Liver (tissue), 9 donors: ENCODE data around the gene ELOVL2. TPM values are rescaled to one million over a fixed set of nuclear protein-coding genes. Genes with fewer than 3 reads are reported as not detected.

Experiments
- DNase-seq: peaks from one replicate; pipeline ENCODE4 v3.0.0-alpha.2; 2017; ENCODE audit warnings: low spot score
- H3K27ac ChIP-seq, 2 donors: one replicate each; pipeline ENCODE4 v1.7.0; 2013; ENCODE audit warnings: inconsistent platforms in 2 of 2, low read length in 2 of 2, control low read depth in 1 of 2, low read depth in 1 of 2, mild to moderate bottlenecking in 1 of 2
- H3K27me3 ChIP-seq, 4 donors: one replicate each; pipeline versions ENCODE4 v1.6.1 to v1.7.0; 2013; ENCODE audit warnings: low read length in 3 of 4, inconsistent platforms in 1 of 4, mild to moderate bottlenecking in 1 of 4, moderate library complexity in 1 of 4; ENCODE audit not compliant: control insufficient read depth in 4 of 4, insufficient read depth in 4 of 4
- H3K36me3 ChIP-seq, 4 donors: one replicate each; pipeline versions ENCODE4 v1.6.1 to v1.7.0; 2013; ENCODE audit warnings: low read length in 3 of 4, mild to moderate bottlenecking in 3 of 4, low read depth in 1 of 4, moderate library complexity in 1 of 4; ENCODE audit not compliant: control insufficient read depth in 4 of 4, insufficient read depth in 3 of 4
- H3K4me1 ChIP-seq, 4 donors: one replicate each; pipeline versions ENCODE4 v1.6.1 to v1.7.0; 2013; ENCODE audit warnings: low read length in 3 of 4, mild to moderate bottlenecking in 3 of 4, moderate library complexity in 1 of 4; ENCODE audit not compliant: control insufficient read depth in 4 of 4, insufficient read depth in 4 of 4
- H3K4me3 ChIP-seq, 3 donors: one replicate each; pipeline versions ENCODE4 v1.6.1 to v1.7.0; 2013; ENCODE audit warnings: low read length in 3 of 3, control low read depth in 1 of 3, low read depth in 1 of 3, mild to moderate bottlenecking in 1 of 3
- H3K9ac ChIP-seq, 2 donors: one replicate each; pipeline ENCODE4 v1.7.0; 2013; ENCODE audit warnings: low read length in 2 of 2, mild to moderate bottlenecking in 2 of 2, moderate library complexity in 2 of 2, control low read depth in 1 of 2, low read depth in 1 of 2
- H3K9me3 ChIP-seq, 4 donors: one replicate each; pipeline versions ENCODE4 v1.6.1 to v1.7.0; 2013; ENCODE audit warnings: low read length in 3 of 4; ENCODE audit not compliant: control insufficient read depth in 4 of 4
- ATF3 ChIP-seq: IDR thresholded peaks from 2 replicates; pipeline ENCODE4 v1.6.1; 2016; ENCODE audit warnings: antibody characterized with exemption
- EGR1 ChIP-seq, 2 donors: IDR thresholded peaks; 2 replicates each; pipeline ENCODE4 v1.6.1; 2016 to 2018; ENCODE audit warnings: antibody characterized with exemption in 2 of 2, low read depth in 2 of 2
- FOXA1 ChIP-seq: IDR thresholded peaks from 2 replicates; pipeline ENCODE4 v1.6.1; 2016; ENCODE audit warnings: antibody characterized with exemption
- FOXA2 ChIP-seq: IDR thresholded peaks from 2 replicates; pipeline ENCODE4 v1.6.1; 2016; ENCODE audit warnings: antibody characterized with exemption
- GABPA ChIP-seq, 2 donors: IDR thresholded peaks in 1 of 2; conservative IDR thresholded peaks in 1 of 2; 2 replicates each; pipeline ENCODE4 v1.6.1; 2016; ENCODE audit warnings: antibody characterized with exemption in 2 of 2, mild to moderate bottlenecking in 1 of 2, moderate library complexity in 1 of 2
- HNF4A ChIP-seq, 2 donors: conservative IDR thresholded peaks; 2 replicates each; pipeline ENCODE4 v1.6.1; 2016; ENCODE audit warnings: antibody characterized with exemption in 2 of 2, mild to moderate bottlenecking in 2 of 2
- JUND ChIP-seq, 2 donors: IDR thresholded peaks; 2 replicates each; pipeline ENCODE4 v1.6.1; 2016; ENCODE audit warnings: antibody characterized with exemption in 2 of 2
- MAX ChIP-seq: IDR thresholded peaks from 2 replicates; pipeline ENCODE4 v1.6.1; 2016; ENCODE audit warnings: antibody characterized with exemption
- NR2F2 ChIP-seq: IDR thresholded peaks from 2 replicates; pipeline ENCODE4 v1.6.1; 2016; ENCODE audit warnings: antibody characterized with exemption
- RAD21 ChIP-seq, 2 donors: IDR thresholded peaks; 2 replicates each; pipeline ENCODE4 v1.6.1; 2016; ENCODE audit warnings: antibody characterized with exemption in 2 of 2, mild to moderate bottlenecking in 2 of 2
- RXRA ChIP-seq, 2 donors: IDR thresholded peaks; 2 replicates each; pipeline ENCODE4 v1.6.1; 2017 to 2018; ENCODE audit warnings: antibody characterized with exemption in 2 of 2, mild to moderate bottlenecking in 1 of 2
- SP1 ChIP-seq: IDR thresholded peaks from 2 replicates; pipeline ENCODE4 v1.6.1; 2018; ENCODE audit warnings: antibody characterized with exemption, mild to moderate bottlenecking
- YY1 ChIP-seq: IDR thresholded peaks from 2 replicates; pipeline ENCODE4 v1.6.1; 2016; ENCODE audit warnings: antibody characterized with exemption, mild to moderate bottlenecking
- ZBTB33 ChIP-seq: IDR thresholded peaks from 2 replicates; pipeline ENCODE4 v1.6.1; 2016; ENCODE audit warnings: antibody characterized with exemption
- WGBS: extraction: QIAGEN DNeasy Blood & Tissue Kit; methylation state at CpG from one replicate; pipeline ENCODE4 v1.1.7; 2013; 5-methylcytosine and 5-hydroxymethylcytosine counted together
- polyA plus RNA-seq, 2 donors: library from polyadenylated mRNA; stranded (reverse) in 1 of 2; unstranded in 1 of 2; fragments of 200-250 nt in 1 of 2; fragments of >200 nt in 1 of 2; fragmentation: Nextera tagmentation in 1 of 2; extraction: Ambion mirVana in 1 of 2; gene quantifications; one replicate each; pipeline versions ENCODE4 v1.2.1 to v1.2.3, GENCODE V29; 2013 to 2015
- total RNA-seq, 2 donors: library from RNA; depleted of rRNA; stranded (reverse); fragments of >200 nt; gene quantifications; one replicate each; pipeline ENCODE4 v1.2.3, GENCODE V29; 2014
- TF ChIP-seq, protein P1 (sequence below): IDR thresholded peaks from 2 replicates; pipeline ENCODE4 v1.6.1; 2016; ENCODE audit warnings: antibody characterized with exemption, mild to moderate bottlenecking
- donor health status: healthy.
- donor health status: healthy.
- donor health status: healthy.
- donor health status: healthy.
- donor health status: healthy.

The ELOVL2 gene
- total and polyA plus RNA-seq, 4 donors, result 7.1 to 28.5 (median 22.1) TPM

DNA sequence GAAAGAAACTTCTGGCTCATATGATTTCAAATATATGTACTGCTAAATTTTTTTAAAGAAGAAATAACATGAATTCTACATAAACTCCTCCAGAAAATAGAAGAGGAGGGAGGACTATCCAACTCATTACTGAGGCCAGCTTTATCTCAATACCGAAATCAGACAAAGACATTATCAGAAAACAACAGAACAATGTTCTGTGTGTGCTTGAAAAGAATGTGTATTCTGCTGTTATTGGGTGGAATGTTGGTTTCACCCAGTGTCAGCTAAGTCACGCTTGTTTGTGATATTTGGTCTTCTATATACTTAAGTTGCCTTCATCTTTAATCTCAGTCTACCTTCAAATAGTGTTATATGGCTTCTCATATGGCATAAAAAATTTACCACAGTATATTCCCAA lies 18.6 kb upstream of the ELOVL2 start:
- no peak for DNase-seq
- TF ChIP-seq GABPA (IDR thresholded peaks at IDR 0.05 in 1 of 2, conservative IDR thresholded peaks at IDR 0.05 in 1 of 2) (no peak), NR2F2 (no peak), EGR1 (IDR thresholded peaks at IDR 0.05; ENCODE audit: low read depth in 2 of 2) (no peak), ZBTB33 (no peak), RAD21 (IDR thresholded peaks at IDR 0.05) (no peak), HNF4A (conservative IDR thresholded peaks at IDR 0.05) (no peak), FOXA1 (no peak), YY1 (no peak), MAX (no peak), JUND (IDR thresholded peaks at IDR 0.05) (no peak), FOXA2 (no peak), SP1 (no peak), ATF3 (no peak), RXRA (IDR thresholded peaks at IDR 0.05) (no peak)
- TF ChIP-seq, protein P1, sequence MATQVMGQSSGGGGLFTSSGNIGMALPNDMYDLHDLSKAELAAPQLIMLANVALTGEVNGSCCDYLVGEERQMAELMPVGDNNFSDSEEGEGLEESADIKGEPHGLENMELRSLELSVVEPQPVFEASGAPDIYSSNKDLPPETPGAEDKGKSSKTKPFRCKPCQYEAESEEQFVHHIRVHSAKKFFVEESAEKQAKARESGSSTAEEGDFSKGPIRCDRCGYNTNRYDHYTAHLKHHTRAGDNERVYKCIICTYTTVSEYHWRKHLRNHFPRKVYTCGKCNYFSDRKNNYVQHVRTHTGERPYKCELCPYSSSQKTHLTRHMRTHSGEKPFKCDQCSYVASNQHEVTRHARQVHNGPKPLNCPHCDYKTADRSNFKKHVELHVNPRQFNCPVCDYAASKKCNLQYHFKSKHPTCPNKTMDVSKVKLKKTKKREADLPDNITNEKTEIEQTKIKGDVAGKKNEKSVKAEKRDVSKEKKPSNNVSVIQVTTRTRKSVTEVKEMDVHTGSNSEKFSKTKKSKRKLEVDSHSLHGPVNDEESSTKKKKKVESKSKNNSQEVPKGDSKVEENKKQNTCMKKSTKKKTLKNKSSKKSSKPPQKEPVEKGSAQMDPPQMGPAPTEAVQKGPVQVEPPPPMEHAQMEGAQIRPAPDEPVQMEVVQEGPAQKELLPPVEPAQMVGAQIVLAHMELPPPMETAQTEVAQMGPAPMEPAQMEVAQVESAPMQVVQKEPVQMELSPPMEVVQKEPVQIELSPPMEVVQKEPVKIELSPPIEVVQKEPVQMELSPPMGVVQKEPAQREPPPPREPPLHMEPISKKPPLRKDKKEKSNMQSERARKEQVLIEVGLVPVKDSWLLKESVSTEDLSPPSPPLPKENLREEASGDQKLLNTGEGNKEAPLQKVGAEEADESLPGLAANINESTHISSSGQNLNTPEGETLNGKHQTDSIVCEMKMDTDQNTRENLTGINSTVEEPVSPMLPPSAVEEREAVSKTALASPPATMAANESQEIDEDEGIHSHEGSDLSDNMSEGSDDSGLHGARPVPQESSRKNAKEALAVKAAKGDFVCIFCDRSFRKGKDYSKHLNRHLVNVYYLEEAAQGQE, result no peak

DNA sequence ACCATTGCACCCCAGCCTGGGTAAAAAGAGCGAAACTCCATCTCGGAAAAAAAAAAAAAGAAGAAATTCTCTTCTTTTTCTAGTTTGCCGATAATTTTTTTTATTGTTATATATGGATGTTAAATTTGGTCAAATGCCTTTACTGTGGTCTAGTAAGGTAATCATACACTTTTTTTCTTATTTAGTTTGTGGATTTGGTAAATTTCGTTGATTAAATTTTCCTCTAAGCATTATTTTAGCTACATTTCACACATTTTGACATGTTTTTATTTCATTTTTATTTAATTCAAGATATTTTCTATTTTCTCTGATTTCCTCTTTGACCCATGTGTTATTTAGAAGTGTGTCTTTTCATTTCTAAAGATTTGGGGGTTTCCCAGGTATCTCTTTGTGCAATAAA lies 18.0 kb upstream of the ELOVL2 start:
- H3K27me3 ChIP-seq, result no peaks in the 10 kb centered on the region
- no peak overlapping the region for H3K4me3 ChIP-seq
- 93% methylated on average over 4 of the region's 4 CpGs for WGBS
- no peak for DNase-seq
- H3K9ac ChIP-seq, result no peak overlapping the region
- TF ChIP-seq RAD21 (IDR thresholded peaks at IDR 0.05), result no peak
- TF ChIP-seq GABPA (IDR thresholded peaks at IDR 0.05 in 1 of 2, conservative IDR thresholded peaks at IDR 0.05 in 1 of 2), result no peak
- TF ChIP-seq YY1, result no peak
- H3K4me1 ChIP-seq, result peaks cover 5 to 22% (median 16%) of the 10 kb centered on the region in 4 donors
- no peaks in the 10 kb centered on the region for H3K36me3 ChIP-seq
- no peak overlapping the region for H3K27ac ChIP-seq
- no peaks in the 10 kb centered on the region for H3K9me3 ChIP-seq

More for the DNA sequence above, 18.6 kb upstream of the ELOVL2 start:
- Histone ChIP-seq H3K27ac (no peak overlapping the region), H3K9ac (no peak overlapping the region), H3K27me3 (no peaks in the 10 kb centered on the region), H3K9me3 (no peaks in the 10 kb centered on the region), H3K4me1 (peaks cover 0 to 27% (median 21%) of the 10 kb centered on the region in 4 donors), H3K4me3 (no peak overlapping the region), H3K36me3 (no peaks in the 10 kb centered on the region)
- 89% methylated on average over 2 of the region's 2 CpGs for WGBS
